Left hindlimb (tissue), 1 donor: ENCODE measurements around the gene CACNB1.
"Not testable (repeated sequence)": the region's sequence is repeated elsewhere in the genome, so short reads cannot be mapped to it uniquely, and the experiment has no call there.

ENCODE experiments used
- DNase-seq: peaks from one replicate; pipeline ENCODE4 v3.0.0-alpha.2; 2018

CACNB1 gene

GRCh38 chr17:39173526-39174274 is 23.8 kb downstream of the CACNB1 start:
- DNase-seq: peak; percentile 29

GRCh38 chr17:39173080-39173479 is 24.4 kb downstream of the CACNB1 start:
- no peak for DNase-seq

- no peak for DNase-seq
Measured at GRCh38 chr17:39171933-39172332, 25.5 kb downstream of the CACNB1 start.

GRCh38 chr17:39170558-39170957 is 26.9 kb downstream of the CACNB1 start:
- no peak for DNase-seq

- DNase-seq: no peak
Measured at GRCh38 chr17:39170109-39170508, 27.4 kb downstream of the CACNB1 start.

- no peak for DNase-seq
Measured at GRCh38 chr17:39169518-39169917, 28.0 kb downstream of the CACNB1 start.

GRCh38 chr17:39169101-39169500 is 28.4 kb downstream of the CACNB1 start:
- no peak for DNase-seq

- DNase-seq: not testable (repeated sequence)
Measured at GRCh38 chr17:39168503-39168902, 29.0 kb downstream of the CACNB1 start.

- DNase-seq: peak; percentile 67
Measured at GRCh38 chr17:39167476-39167875, 30.0 kb downstream of the CACNB1 start.

- DNase-seq: no peak
Measured at GRCh38 chr17:39166437-39167335, 30.8 kb downstream of the CACNB1 start.

- DNase-seq: no peak
Measured at GRCh38 chr17:39165841-39166349, 31.6 kb downstream of the CACNB1 start, which contains the start of gene ARL5C. TSS of gene ARL5C (minus strand) at chr17:39166161. CDS start at chr17:39165760, 401 bp downstream.

- no peak for DNase-seq
Measured at GRCh38 chr17:39165178-39165840, 32.2 kb downstream of the CACNB1 start.

- DNase-seq: peak; percentile 91
Measured at GRCh38 chr17:39164675-39165143, 32.8 kb downstream of the CACNB1 start.

GRCh38 chr17:39161962-39162361 is 35.5 kb downstream of the CACNB1 start:
- no peak for DNase-seq

GRCh38 chr17:39158623-39159022 is 38.8 kb downstream of the CACNB1 start:
- DNase-seq: no peak

GRCh38 chr17:39156491-39156890 is 41.0 kb downstream of the CACNB1 start:
- DNase-seq: no peak

- no peak for DNase-seq
Measured at GRCh38 chr17:39155654-39156053, 41.8 kb downstream of the CACNB1 start.

- peak; percentile 96 for DNase-seq
Measured at GRCh38 chr17:39153599-39154051, 43.8 kb downstream of the CACNB1 start.

- DNase-seq: no peak
Measured at GRCh38 chr17:39151943-39152818, 45.3 kb downstream of the CACNB1 start.

GRCh38 chr17:39151150-39151942 is 46.1 kb downstream of the CACNB1 start, which contains the start of gene PLXDC1:
TSS of gene PLXDC1 (minus strand) at chr17:39151637. CDS start at chr17:39151437, 200 bp downstream.
- DNase-seq: no peak

GRCh38 chr17:39150795-39151149 is 46.7 kb downstream of the CACNB1 start:
- DNase-seq: no peak
